KOPT-K1 (cell line): Measurements from ENCODE around the gene MLST8.
"Not testable (repeated sequence)": the region's sequence is repeated elsewhere in the genome, so short reads cannot be mapped to it uniquely, and the experiment has no call there.

ENCODE experiments used
- H3K27ac ChIP-seq: fragments of 200-600 bp; sonication (generic); 2 replicates; pipeline ENCODE4 v1.5.1; 2016; ENCODE audit warnings: antibody characterized with exemption, mild to moderate bottlenecking, low read depth, low read length; ENCODE audit not compliant: poor library complexity, severe bottlenecking
- H3K36me3 ChIP-seq: fragments of 200-600 bp; sonication (generic); 2 replicates; pipeline ENCODE4 v1.5.1; 2017; ENCODE audit warnings: antibody characterized with exemption, mild to moderate bottlenecking, low read length, moderate library complexity; ENCODE audit not compliant: insufficient read depth
- H3K9me3 ChIP-seq: fragments of 200-600 bp; sonication (generic); 2 replicates; pipeline ENCODE4 v1.5.1; 2017; ENCODE audit warnings: antibody characterized with exemption, low read length, mild to moderate bottlenecking; ENCODE audit not compliant: insufficient read depth, poor library complexity, severe bottlenecking

MLST8 gene

GRCh38 chr16:2235695-2236336 is 30.6 kb downstream of the MLST8 start:
- H3K36me3 ChIP-seq, result peaks cover 84% of the 10 kb centered on the region
- no peaks in the 10 kb centered on the region for H3K9me3 ChIP-seq
- H3K27ac ChIP-seq, result no peak overlapping the region

DNA sequence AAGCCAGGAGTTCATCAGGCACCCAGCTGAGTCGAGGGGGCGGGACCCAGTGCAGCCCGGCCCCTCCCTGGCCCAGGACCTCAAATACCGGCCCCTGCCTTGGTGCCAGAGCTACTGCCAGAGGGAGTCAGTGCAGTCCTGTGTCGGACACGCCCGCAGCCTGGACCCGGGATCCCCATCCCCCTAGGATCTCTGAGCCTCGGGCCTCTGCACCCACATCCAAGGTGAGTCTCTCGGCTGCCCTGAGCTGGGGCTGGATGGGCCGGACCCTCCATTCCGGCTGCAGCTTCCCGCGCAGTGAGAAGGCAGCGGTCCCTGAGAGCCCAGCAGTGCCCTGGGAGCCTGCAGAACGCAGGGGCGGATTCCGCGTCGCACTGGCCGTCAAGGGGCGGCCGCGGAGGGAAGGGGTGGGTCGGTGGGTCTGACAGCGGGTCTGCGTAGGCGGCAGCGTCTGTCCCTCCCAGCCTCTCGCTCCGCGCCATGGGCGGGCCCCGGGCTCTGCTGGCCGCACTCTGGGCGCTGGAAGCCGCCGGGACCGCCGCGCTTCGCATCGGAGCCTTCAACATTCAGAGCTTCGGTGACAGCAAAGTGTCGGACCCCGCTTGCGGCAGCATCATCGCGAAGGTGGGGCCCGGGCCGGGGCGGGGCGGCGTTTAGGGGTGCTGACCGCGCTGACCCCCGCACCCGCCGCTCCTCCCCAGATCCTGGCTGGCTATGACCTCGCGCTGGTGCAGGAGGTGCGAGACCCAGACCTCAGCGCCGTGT is 31.3 kb downstream of the MLST8 start, which contains the start of gene DNASE1L2:
Gene DNASE1L2 (plus strand): TSS at position 108 of the 765 bp plus-strand sequence. CDS start 373 bp downstream, at position 481.
- no peak within 1 kb of the TSS for H3K27ac ChIP-seq
- H3K36me3 ChIP-seq, result peaks cover 80% of the 10 kb centered on the region
- H3K9me3 ChIP-seq, result no peaks in the 10 kb centered on the region

DNA sequence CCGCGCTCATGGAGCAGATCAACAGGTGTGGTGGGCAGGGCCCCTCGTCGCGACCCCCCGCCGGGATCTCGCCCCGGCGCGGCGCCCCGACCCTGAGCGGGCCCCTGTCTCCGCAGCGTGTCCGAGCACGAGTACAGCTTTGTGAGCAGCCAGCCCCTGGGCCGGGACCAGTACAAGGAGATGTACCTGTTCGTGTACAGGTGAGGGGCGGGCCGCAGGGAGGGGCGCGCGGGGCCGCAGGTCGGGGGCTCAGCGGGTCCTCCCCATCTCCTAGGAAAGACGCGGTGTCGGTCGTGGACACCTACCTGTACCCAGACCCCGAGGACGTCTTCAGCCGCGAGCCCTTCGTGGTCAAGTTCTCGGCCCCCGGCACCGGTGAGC is 31.8 kb downstream of the MLST8 start:
- no peaks in the 10 kb centered on the region for H3K9me3 ChIP-seq
- peaks cover 80% of the 10 kb centered on the region for H3K36me3 ChIP-seq
- H3K27ac ChIP-seq, result no peak overlapping the region

DNA sequence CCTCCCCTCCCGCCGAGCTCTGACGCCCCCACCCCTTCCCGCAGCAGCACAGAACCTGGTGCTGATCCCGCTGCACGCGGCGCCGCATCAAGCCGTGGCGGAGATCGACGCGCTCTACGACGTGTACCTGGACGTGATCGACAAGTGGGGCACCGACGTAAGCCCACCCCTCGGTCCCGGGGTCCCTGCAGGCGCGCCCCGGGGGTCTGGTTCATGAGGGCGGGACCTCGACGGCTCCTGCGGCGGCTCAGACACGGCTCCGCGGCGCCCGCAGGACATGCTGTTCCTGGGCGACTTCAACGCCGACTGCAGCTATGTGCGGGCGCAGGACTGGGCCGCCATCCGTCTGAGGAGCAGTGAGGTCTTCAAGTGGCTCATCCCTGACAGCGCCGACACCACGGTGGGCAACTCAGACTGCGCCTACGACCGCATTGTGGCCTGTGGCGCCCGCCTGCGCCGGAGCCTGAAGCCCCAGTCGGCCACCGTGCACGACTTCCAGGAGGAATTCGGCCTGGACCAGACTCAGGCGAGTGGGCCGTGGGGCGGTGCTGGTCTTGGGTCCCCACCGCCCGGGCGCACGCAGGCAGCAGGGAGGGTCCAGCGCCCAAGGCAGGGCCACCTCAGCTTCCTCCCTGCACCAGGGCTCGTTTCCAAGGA is 32.4 kb downstream of the MLST8 start:
- Histone ChIP-seq H3K36me3 (peaks cover 80% of the 10 kb centered on the region), H3K9me3 (no peaks in the 10 kb centered on the region), H3K27ac (no peak overlapping the region)

DNA sequence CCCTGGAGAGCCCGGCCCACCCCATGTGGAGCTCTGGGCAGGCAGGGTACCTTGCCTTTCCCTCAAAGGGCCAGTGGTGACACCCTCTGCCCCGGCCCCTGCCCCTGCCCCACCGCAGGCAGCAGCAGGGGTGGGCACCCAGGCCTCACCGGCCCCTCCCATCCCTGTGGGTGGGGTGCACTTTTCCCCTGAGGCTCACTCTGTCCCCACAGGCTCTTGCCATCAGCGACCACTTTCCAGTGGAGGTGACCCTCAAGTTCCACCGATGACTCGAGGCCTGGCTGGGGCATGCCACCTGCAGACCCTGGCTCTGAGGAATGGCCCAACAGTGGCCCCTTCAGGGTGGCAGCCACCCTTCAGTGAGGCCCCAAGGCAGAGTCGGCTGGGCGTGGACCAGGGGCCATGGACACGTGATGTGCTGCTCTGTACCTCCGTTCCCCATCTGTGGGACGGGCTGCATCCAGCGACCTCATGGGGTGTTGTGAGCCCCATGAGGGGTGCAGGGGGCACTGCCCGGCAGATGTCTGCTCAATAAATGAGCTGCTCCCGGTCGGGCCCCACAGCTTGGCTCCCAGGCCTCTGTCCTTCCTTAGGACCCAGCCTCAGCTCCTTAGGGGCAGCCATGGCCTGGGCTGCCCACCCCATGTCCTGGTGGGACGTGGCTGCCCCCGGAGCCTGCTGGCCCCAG is 33.0 kb downstream of the MLST8 start:
- Histone ChIP-seq H3K27ac (no peak overlapping the region), H3K36me3 (peaks cover 80% of the 10 kb centered on the region), H3K9me3 (no peaks in the 10 kb centered on the region)

DNA sequence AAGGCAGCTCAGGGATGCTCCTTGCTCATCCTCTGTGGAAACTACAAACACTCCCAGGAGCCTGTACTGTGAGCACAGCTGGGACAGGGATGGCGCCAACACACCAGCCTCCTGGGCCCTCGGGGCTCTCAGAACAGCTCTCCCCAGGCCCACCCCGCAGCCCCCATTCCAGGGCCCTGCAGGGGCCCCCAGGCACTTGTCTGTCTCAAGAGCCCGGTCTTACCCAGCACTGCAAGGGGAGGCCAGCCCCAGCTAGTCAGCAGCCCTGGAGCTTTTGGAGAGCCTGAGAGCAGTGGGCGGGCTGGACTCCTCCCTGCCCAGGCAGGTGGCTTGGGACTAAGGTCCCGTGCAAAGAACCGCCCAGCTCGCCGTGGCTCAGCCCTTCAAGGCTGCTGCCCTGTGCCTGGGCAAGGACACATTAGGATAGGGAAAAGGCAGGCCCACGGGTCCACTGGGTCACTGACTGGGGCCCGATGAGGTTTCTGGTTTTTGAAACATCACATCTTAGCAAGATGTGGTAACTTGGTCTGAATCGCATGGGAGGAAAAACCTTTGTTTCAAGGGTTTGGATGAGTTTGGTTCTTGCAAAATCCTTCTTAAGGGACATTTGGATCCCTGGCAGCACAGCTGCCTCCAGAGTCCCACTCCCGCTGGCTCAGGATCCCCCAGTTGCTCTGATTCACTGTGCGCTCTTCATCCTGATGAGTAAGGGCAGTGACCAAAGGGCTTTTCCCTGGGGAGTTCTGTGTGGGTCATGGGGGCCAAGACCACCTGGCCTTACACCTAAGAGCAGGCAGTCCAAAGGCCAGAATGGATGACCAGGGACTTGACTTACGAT is 33.8 kb downstream of the MLST8 start:
- peaks cover 80% of the 10 kb centered on the region for H3K36me3 ChIP-seq
- no peak overlapping the region for H3K27ac ChIP-seq

GRCh38 chr16:2240331-2240730 is 35.1 kb downstream of the MLST8 start:
- H3K27ac ChIP-seq, H3K9me3 ChIP-seq: not testable (repeated sequence)
- peaks cover 80% of the 10 kb centered on the region for H3K36me3 ChIP-seq

More for the DNA sequence above, 33.8 kb downstream of the MLST8 start:
- no peaks in the 10 kb centered on the region for H3K9me3 ChIP-seq

DNA sequence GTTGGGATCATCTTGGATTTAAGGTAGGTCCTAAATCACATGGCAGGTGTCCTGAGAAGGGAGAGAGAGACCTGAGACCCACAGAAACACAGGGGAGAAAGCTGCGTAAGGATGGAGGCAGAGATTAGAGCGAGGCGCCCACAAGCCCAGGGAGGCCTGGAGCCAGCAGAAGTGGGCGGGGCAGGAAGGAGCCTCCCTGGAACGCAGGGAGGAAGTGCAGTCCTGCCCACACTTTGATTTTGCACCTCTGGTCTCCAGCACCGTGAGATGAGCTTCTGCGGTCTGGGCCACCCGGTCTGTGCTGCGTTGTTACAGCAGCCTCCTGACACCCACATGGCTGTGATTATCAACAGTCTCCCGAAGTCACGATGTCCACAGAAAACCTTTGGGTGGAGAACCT is 37.3 kb downstream of the MLST8 start:
- H3K36me3 ChIP-seq, result peaks cover 88% of the 10 kb centered on the region
- H3K9me3 ChIP-seq, result no peaks in the 10 kb centered on the region
- no peak overlapping the region for H3K27ac ChIP-seq

GRCh38 chr16:2243031-2243528 is 37.8 kb downstream of the MLST8 start:
- Histone ChIP-seq H3K9me3 (no peaks in the 10 kb centered on the region), H3K27ac (no peak overlapping the region), H3K36me3 (peaks cover 88% of the 10 kb centered on the region)

GRCh38 chr16:2243781-2244180 is 38.5 kb downstream of the MLST8 start:
- H3K9me3 ChIP-seq, result no peaks in the 10 kb centered on the region
- H3K36me3 ChIP-seq, result peaks cover 88% of the 10 kb centered on the region
- no peak overlapping the region for H3K27ac ChIP-seq

GRCh38 chr16:2244301-2244700 is 39.0 kb downstream of the MLST8 start:
- Histone ChIP-seq H3K9me3 (no peaks in the 10 kb centered on the region), H3K36me3 (peaks cover 88% of the 10 kb centered on the region), H3K27ac (no peak overlapping the region)

GRCh38 chr16:2244926-2245795 is 39.9 kb downstream of the MLST8 start:
- H3K27ac ChIP-seq, result no peak overlapping the region
- H3K36me3 ChIP-seq, result peaks cover 90% of the 10 kb centered on the region
- no peaks in the 10 kb centered on the region for H3K9me3 ChIP-seq

- H3K9me3 ChIP-seq, result no peaks in the 10 kb centered on the region
- peaks cover 99% of the 10 kb centered on the region for H3K36me3 ChIP-seq
- H3K27ac ChIP-seq, result no peak overlapping the region
Measured at GRCh38 chr16:2246301-2246885, 41.1 kb downstream of the MLST8 start.
